Stimulated activated CD8-positive, alpha-beta memory T cell treated with anti-CD3 and anti-CD28 coated beads, Interleukin-15, amount 100 ng/mL, for 48 hours (primary cell): ENCODE data around the gene AAMP.

Experiments
- DNase-seq, 2 donors: peaks; one replicate each; pipeline ENCODE4 v3.0.0-alpha.2; 2020; ENCODE audit warnings: low read depth in 2 of 2

Gene AAMP

GRCh38 chr2:218294430-218295022 lies 24.6 kb upstream of the AAMP start:
- DNase-seq: no peak

- DNase-seq: no peak
Observed at GRCh38 chr2:218293715-218294429, 23.9 kb upstream of the AAMP start.

- DNase-seq: peak; percentile 70 to 74
Observed at GRCh38 chr2:218292048-218293014, 22.4 kb upstream of the AAMP start, which contains the start of gene TMBIM1. Gene TMBIM1, minus strand, starts transcription at chr2:218292503. Its CDS starts 10,362 bp downstream, at chr2:218282141.

DNA sequence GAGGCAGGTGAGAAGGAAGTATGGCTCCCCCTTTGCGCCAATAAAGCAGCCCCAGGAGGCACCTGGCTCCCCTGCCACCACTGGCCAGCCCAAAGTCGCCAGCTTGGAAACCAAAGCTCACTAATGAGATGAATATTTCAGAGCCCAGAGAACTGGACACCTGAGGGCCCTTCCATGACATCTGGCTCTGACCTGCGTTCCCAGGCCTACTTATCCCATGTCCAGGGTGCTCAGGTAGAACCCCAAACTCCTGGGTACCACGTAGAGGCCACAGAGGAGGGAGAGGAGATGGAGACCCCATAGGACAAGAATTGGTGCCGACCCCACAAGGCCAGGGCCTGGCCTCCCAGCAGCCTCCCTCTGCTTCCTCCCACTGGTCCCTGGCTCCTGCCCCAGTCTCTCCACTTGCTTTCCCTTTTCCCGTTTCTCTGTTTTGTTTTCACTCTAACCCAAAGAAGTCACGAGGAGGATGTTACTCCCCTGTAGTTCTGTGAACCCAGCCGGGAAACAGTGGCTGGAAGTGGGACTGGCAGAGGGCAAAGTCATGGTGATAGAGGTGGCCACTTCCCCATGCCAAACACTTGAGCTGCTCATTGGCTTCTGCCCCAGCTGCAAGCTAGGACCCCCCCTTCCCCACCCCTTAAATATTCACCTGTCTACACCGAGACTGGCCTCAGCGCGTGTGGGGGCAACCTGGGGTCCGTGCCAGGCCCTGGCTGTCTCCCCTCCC lies 21.5 kb upstream of the AAMP start:
- DNase-seq: no peak

- DNase-seq: no peak
Observed at GRCh38 chr2:218290316-218291261, 20.7 kb upstream of the AAMP start.

DNA sequence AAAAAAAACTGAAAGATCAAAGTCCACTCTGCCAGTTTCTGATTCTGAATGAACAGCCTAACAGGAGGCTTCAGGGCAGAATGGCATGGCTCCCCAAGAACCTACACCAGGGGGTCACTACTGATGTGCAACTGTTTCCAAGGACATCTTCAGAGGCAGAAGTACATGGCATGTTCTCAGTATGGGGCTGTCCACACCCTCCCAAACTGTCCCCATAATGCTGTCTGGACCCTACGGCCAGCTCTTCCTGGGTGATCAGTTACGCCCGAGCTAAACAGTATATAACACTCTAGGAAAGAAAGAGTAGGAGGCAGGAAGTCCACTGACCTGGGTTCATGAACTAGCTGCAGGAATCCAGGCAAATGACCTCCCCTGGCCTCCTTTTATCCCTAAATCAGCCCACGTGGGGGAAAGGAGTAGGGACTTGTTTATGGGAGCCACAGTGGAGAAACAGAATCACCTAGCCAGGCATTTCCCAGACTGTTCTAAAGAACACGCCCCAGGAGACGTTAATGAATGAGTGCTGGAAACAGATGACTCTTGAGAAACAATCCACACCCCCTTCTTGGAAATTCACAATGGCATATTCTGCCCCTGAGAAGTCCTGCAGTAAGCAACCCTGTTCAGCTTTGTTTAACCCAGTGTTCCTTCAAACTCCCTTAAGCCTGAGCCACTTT lies 19.8 kb upstream of the AAMP start:
- no peak for DNase-seq

DNA sequence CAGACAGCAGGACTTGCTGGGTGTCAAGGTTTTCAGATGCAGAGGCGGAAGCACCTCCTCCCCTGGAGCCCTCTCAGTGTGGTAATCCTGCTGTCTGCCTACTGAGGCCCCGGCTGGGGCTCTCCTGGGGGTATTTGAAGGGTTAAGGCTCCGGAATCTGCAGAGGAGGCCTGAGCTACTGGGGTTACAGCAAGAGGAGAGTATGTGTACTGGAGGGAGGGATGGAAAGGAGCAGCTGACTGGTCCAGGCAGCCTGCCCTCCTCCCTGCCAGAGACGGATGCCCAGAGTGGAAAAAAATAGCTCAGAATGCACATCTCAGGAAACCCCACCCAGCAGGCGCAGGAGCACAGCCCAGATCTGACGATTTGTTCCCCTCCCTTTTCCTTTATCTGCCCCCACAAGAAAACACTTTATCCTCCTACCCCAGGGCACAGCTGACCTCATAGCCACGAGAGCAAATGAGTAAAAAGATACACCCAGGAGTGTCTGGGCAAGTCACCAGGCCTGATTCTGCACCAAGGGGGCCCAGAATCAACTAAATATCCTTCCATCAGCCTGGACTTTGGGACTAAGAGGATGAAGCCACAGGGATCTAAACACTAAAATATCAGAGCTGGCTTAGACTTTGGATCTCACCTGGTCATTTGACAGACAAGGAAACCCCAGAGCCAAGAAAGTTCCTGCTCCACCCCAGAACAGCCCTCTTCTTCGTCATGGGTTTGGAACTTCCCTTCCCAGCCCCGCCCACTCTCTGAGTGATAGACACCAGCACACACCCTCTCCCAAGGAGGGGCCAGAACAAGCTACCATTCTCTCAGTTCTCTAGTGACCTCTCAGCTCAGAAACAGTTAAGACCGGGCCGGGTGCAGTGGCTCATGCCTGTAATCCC lies 16.9 kb upstream of the AAMP start:
- DNase-seq: peak; percentile 74 to 80

GRCh38 chr2:218285604-218286003 lies 15.7 kb upstream of the AAMP start:
- no peak for DNase-seq

DNA sequence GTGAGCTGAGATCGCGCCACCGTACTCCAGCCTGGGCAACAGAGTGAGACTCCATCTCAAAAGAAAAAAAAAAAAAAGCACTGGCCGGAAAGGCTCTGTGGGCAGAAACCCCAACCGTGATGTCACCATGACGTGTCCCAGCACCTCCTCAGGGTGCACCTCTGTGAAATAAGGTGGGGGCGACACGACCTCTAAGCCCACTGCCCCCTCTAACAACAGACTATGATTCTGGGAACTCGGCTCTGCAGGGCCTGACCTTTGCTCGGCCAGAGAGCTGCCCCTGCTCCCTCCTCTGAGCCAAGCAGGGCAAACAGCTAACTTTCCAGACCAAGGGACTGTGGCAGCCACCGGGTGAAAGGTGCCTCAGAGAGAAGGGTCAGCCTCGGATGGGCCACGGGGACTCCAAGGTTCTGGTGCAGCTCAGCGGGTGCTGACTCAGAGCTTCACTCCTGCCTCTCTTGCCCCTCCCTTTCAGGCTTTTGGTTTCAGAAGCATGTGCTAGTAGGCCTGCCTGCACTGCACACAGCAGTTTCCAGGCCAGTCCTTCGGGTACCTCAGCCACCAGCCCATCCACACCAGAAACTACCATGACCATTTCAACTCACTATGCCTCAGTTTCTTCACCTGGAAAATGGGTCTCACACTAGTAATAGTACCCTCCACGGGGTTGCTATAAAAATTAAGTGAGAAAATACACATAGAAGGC lies 14.3 kb upstream of the AAMP start:
- DNase-seq: peak; percentile 63 to 64

GRCh38 chr2:218282173-218282991 lies 12.4 kb upstream of the AAMP start:
- no peak for DNase-seq

DNA sequence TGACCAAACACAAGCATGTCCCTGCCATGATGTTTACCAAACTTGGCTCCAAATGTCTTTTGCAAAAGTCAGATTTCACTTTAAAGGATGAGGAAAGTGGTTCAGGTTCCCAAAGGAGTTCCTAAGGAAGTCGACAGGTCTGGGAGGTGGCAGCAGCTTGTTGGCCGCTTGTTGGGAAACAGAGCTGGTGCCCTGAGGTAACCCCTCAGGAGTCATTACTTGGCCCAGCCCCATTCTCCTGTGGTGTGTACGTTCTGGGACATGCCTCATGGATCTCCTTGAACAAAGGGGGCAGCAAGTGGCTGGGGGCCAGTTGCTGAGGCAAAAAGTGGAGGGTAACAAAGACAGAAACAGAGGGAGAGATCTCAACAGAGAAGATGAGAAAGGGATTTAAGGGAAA lies 11.5 kb upstream of the AAMP start:
- DNase-seq: no peak

DNA sequence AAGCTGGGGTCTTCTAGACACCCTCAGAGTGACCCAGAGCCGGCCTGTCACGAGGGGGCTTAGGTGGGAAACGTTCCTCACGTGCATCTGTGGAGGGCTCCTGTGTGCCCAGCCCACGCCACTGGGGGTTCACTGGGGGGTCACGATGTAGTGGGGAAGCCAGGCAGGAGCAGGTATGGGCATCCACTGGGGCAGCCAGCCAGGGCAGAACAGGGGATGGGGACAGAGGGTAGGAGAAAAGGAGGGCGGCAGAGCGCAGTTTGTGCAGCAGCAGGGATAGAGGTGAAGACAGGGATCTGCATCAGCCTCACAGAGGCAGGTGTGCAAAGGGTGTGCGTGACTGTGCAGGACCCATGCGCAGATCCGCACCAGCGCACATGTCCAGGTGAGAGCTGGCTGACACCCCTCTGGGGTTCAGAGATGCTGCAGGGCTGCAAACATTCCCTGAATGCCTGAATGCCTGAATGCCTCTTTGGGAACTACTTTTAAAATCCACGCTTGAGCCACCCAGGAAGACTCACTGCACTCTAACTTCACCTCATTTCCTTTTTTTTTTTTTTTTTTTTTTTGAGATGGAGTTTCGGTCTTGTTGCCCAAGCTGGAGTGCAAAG lies 10.4 kb upstream of the AAMP start:
- no peak for DNase-seq

DNA sequence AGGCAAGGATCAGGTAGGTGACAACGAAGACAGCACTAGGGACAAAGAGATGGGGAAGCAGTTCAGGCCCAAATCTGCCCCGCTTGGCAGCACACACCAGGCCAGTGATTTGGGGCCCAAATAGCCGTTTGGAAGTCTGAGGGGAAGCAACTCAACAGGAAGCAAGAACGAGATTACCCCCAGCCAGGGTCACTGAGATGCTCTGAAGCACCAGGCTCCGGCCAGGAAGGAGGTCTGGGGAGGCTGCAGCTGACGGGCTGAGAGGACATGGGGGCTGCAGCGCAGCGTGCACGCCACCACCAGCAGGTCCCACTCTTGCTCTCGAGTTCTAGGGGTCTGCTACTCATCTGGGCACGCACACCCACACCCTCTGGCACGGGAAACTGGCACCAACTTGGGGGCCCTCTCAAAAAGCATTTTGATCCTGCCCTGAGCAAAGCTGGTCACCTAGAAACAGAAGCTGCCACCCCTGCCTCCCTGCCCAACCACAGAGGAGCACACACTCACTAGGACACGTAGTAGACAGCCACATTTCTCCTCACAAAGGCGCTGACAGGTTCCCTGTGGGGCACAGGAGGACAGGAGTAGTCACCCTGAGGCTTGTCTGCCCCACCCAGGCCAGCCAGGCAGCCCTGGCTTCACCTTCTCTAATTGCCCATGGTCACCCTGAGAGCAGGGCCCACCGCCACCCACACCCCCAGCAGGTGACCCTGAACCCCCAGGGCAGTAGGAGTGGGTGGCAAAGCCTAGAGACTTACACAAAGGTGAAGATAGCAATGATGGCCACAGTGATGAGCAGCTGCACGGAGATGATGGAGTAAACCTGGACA lies 8.8 kb upstream of the AAMP start:
- DNase-seq: no peak

- no peak for DNase-seq
Observed at GRCh38 chr2:218277921-218278320, 8.0 kb upstream of the AAMP start.

DNA sequence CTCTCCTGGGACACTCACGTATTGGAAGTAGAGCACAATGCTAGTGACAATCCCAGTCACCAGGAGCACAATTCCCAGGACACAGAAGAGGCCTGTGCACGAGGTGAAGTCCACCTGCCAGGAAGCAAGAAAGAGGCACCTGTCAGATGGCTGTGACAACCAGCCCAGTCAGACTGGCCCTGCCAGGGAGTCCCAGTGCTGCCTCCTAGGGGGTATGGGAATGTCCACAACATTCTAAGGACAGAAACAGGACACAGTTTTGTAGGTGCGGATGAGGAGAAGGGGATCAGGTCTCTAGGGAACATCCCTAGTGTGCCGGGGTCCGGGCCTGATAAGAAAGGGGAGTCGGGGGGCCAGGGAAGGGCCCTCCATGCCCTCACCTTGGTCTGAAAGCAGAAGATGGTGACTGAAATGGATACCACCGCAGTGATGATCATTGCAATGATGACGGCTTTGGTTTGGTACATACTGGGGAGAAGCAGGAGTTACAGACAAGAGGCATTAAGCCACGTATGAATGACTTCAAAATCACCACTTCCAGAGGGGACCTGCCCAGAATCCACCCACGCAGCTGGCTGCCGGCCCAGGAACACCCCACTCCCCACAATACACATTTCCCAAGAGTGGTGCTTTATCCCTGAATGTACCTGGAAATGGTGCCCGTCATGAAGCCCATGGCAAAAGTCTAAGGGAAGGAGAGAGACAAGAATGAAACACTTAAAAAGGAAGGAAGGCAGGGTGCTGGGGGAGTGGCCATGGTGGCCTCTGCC lies 7.2 kb upstream of the AAMP start:
- DNase-seq: no peak
